ENCODE data around the gene RELCH. TPM values are rescaled to one million over a fixed set of nuclear protein-coding genes. Genes with fewer than 3 reads are reported as not detected.

The RELCH gene
- polyA plus RNA-seq, 2 of the 4 experiments (the other 2 are of a cell fraction): 13.5 to 17.5 TPM

DNA sequence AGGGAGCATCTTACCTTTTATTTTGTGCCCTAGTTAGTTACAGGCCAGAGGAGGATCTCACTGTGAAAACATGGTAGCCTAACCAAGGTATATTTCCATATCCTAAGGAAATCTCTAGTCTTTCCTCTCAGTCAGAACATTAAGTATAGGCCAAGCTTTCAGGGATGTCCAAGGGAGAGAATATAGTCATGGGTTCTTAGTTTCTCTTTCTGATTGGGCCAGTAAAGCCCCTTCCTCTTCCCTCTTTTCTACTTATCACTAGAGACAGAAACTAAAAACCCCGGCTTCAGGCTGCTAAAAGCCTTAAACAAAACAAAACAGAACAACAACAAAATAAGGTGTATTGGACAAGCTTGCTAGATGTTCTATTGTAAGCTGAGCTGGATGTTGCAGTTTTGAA is 93.7 kb downstream of the RELCH start:
- ChIA-PET CTCF (no interaction called here), POLR2A (no interaction called here)
- Histone ChIP-seq H3K27ac (no peak overlapping the region), H3K4me2 (no peak overlapping the region), H3K9me3 (no peaks in the 10 kb centered on the region), H3K4me3 (no peak overlapping the region), H3K4me1 (peaks cover 10% of the 10 kb centered on the region)
- no peak for TF ChIP-seq POLR2AphosphoS2 (conservative IDR thresholded peaks at IDR 0.05; ENCODE audit: low read length)
- no peak for TF ChIP-seq NFE2L2 (conservative IDR thresholded peaks at IDR 0.05; ENCODE audit: low read length)
- TF ChIP-seq GATA3 (IDR thresholded peaks at IDR 0.05; ENCODE audit: borderline replicate concordance): no peak
- TF ChIP-seq, protein P1, sequence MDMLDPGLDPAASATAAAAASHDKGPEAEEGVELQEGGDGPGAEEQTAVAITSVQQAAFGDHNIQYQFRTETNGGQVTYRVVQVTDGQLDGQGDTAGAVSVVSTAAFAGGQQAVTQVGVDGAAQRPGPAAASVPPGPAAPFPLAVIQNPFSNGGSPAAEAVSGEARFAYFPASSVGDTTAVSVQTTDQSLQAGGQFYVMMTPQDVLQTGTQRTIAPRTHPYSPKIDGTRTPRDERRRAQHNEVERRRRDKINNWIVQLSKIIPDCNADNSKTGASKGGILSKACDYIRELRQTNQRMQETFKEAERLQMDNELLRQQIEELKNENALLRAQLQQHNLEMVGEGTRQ (IDR thresholded peaks at IDR 0.05): no peak
- TF ChIP-seq RAD21 (conservative IDR thresholded peaks at IDR 0.05 in 1 of 2, IDR thresholded peaks at IDR 0.05 in 1 of 2): no peak
- no peak for TF ChIP-seq HDAC2 (IDR thresholded peaks at IDR 0.05)
- TF ChIP-seq EHF (CRISPR knock-in tag; IDR thresholded peaks at IDR 0.05): no peak
- no peak for TF ChIP-seq KDM5A (IDR thresholded peaks at IDR 0.05)
- TF ChIP-seq NPAS2 (CRISPR knock-in tag; IDR thresholded peaks at IDR 0.05; ENCODE audit: borderline replicate concordance): no peak
- FAIRE-seq (no peak), DNase-seq (ENCODE audit: low read depth in 1 of 2, low spot score in 1 of 2) (no peak), ATAC-seq (no peak)
- WGBS (ENCODE audit: missing lambda C conversion rate): 91% methylated on average over 1 of the region's 1 CpG

DNA sequence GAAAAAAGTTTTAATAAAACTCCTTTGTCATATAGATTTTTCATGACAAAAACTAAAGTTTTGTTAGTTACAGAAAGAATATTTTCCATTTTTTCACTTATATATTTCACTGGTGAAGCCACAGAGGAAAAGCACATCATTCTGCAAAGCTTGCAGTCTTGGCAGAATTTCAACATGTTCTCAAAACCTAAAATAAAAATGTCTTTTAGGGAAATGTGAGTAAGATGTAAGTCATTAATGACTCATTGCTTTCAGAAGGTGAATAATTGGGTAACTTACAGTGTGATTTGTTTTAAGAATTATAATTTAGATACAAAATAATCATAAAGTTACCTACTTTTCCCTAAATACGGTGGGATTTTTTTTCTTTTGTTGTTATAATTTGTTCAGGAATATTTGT is 94.6 kb downstream of the RELCH start:
- H3K4me1 ChIP-seq: peaks cover 10% of the 10 kb centered on the region
- H3K4me3 ChIP-seq: no peak overlapping the region
- WGBS (ENCODE audit: missing lambda C conversion rate): 88% methylated on average over 1 of the region's 1 CpG
- no peak overlapping the region for H3K4me2 ChIP-seq
- ChIA-PET CTCF (no interaction called here), POLR2A (no interaction called here)
- no peak for FAIRE-seq
- DNase-seq (ENCODE audit: low read depth in 1 of 2, low spot score in 1 of 2): no peak
- H3K27ac ChIP-seq: no peak overlapping the region
- TF ChIP-seq NFE2L2 (conservative IDR thresholded peaks at IDR 0.05; ENCODE audit: low read length): no peak
- TF ChIP-seq KDM1A (IDR thresholded peaks at IDR 0.05; ENCODE audit: low read depth): no peak
- no peak for TF ChIP-seq RCOR1 (IDR thresholded peaks at IDR 0.05; ENCODE audit: low read depth, low read length)
- no peak for TF ChIP-seq GATA3 (IDR thresholded peaks at IDR 0.05; ENCODE audit: borderline replicate concordance)
- TF ChIP-seq, protein P2, sequence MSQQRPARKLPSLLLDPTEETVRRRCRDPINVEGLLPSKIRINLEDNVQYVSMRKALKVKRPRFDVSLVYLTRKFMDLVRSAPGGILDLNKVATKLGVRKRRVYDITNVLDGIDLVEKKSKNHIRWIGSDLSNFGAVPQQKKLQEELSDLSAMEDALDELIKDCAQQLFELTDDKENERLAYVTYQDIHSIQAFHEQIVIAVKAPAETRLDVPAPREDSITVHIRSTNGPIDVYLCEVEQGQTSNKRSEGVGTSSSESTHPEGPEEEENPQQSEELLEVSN (IDR thresholded peaks at IDR 0.05; ENCODE audit: borderline replicate concordance, low read depth): no peak
- TF ChIP-seq POLR2AphosphoS2 (conservative IDR thresholded peaks at IDR 0.05; ENCODE audit: low read length): no peak
- TF ChIP-seq, protein P3, sequence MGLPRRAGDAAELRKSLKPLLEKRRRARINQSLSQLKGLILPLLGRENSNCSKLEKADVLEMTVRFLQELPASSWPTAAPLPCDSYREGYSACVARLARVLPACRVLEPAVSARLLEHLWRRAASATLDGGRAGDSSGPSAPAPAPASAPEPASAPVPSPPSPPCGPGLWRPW (IDR thresholded peaks at IDR 0.05): no peak
- no peak for TF ChIP-seq EP300 (IDR thresholded peaks at IDR 0.05)
- TF ChIP-seq ZSCAN20 (CRISPR knock-in tag; IDR thresholded peaks at IDR 0.05): no peak
- TF ChIP-seq NPAS2 (CRISPR knock-in tag; IDR thresholded peaks at IDR 0.05; ENCODE audit: borderline replicate concordance): no peak
- TF ChIP-seq, protein P1 (IDR thresholded peaks at IDR 0.05): no peak
- TF ChIP-seq, protein P4, sequence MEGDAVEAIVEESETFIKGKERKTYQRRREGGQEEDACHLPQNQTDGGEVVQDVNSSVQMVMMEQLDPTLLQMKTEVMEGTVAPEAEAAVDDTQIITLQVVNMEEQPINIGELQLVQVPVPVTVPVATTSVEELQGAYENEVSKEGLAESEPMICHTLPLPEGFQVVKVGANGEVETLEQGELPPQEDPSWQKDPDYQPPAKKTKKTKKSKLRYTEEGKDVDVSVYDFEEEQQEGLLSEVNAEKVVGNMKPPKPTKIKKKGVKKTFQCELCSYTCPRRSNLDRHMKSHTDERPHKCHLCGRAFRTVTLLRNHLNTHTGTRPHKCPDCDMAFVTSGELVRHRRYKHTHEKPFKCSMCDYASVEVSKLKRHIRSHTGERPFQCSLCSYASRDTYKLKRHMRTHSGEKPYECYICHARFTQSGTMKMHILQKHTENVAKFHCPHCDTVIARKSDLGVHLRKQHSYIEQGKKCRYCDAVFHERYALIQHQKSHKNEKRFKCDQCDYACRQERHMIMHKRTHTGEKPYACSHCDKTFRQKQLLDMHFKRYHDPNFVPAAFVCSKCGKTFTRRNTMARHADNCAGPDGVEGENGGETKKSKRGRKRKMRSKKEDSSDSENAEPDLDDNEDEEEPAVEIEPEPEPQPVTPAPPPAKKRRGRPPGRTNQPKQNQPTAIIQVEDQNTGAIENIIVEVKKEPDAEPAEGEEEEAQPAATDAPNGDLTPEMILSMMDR (IDR thresholded peaks at IDR 0.05): no peak
- no peak for TF ChIP-seq ZC3H11A (IDR thresholded peaks at IDR 0.05)
- TF ChIP-seq SREBF2 (IDR thresholded peaks at IDR 0.05): no peak
- TF ChIP-seq, protein P5, sequence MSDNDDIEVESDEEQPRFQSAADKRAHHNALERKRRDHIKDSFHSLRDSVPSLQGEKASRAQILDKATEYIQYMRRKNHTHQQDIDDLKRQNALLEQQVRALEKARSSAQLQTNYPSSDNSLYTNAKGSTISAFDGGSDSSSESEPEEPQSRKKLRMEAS (IDR thresholded peaks at IDR 0.05): no peak
- no peak for ATAC-seq
- no peaks in the 10 kb centered on the region for H3K9me3 ChIP-seq

DNA sequence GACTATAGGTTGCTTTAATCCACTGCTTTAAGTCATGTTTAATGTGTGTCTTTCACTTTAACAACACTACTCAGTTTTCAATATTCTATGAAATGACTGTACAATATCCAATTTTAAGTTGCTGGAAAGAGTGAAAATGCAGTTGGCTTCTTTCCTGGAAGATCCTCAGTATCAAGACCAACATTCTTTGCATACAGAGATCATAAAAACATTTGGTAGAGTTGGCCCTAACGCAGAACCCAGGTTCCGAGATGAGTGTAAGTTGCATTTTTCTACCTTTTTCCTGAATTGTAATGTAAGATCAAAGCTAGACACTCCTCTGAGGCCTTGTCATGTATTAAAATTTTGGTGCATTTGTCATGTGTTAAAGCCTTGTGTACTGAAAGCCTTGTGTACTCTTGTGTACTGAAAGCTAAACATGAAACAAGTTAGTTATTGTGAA is 95.2 kb downstream of the RELCH start:
- no peak for TF ChIP-seq POLR2AphosphoS2 (conservative IDR thresholded peaks at IDR 0.05; ENCODE audit: low read length)
- TF ChIP-seq NFE2L2 (conservative IDR thresholded peaks at IDR 0.05; ENCODE audit: low read length): no peak
- TF ChIP-seq ZC3H11A (IDR thresholded peaks at IDR 0.05): no peak
- no peak for TF ChIP-seq JUNB (IDR thresholded peaks at IDR 0.05)
- TF ChIP-seq, protein P3 (IDR thresholded peaks at IDR 0.05): no peak
- TF ChIP-seq, protein P5 (IDR thresholded peaks at IDR 0.05): no peak
- TF ChIP-seq RARB (CRISPR knock-in tag; IDR thresholded peaks at IDR 0.05): no peak
- TF ChIP-seq CHD2 (IDR thresholded peaks at IDR 0.05; ENCODE audit: low read length, partially characterized antibody): no peak
- DNase-seq (ENCODE audit: low read depth in 1 of 2, low spot score in 1 of 2) (no peak), ATAC-seq (no peak), FAIRE-seq (no peak)
- no peak overlapping the region for H3K4me3 ChIP-seq
- H3K4me2 ChIP-seq: no peak overlapping the region
- CTCF ChIA-PET: no interaction called here
- no peaks in the 10 kb centered on the region for H3K9me3 ChIP-seq
- peaks cover 10% of the 10 kb centered on the region for H3K4me1 ChIP-seq
- WGBS (ENCODE audit: missing lambda C conversion rate): 100% methylated on average over 2 of the region's 2 CpGs
- H3K27ac ChIP-seq: no peak overlapping the region
- POLR2A ChIA-PET: no interaction called here

All from A549 (cell line).